NCI-H128 (cell line): Measurements from ENCODE around the gene ITPR2.

Experiments
- DNase-seq: peaks from one replicate; lab custom pipeline; 2025; ENCODE audit not compliant: unreplicated experiment; lab: John Stamatoyannopoulos, UW

The ITPR2 gene

GRCh38 chr12:26711072-26711471, 121.9 kb downstream of the ITPR2 start:
- DNase-seq, result no peak

GRCh38 chr12:26705851-26706250, 127.1 kb downstream of the ITPR2 start:
- no peak for DNase-seq

GRCh38 chr12:26704684-26705460, 128.1 kb downstream of the ITPR2 start:
- no peak for DNase-seq

- DNase-seq, result no peak
These were observed 128.8 kb downstream of the ITPR2 start for GRCh38 chr12:26704214-26704613.

GRCh38 chr12:26702741-26703140, 130.3 kb downstream of the ITPR2 start:
- DNase-seq, result no peak

GRCh38 chr12:26701604-26702215, 131.3 kb downstream of the ITPR2 start:
- DNase-seq, result no peak

GRCh38 chr12:26700430-26700829, 132.6 kb downstream of the ITPR2 start:
- no peak for DNase-seq

GRCh38 chr12:26699237-26699636, 133.8 kb downstream of the ITPR2 start:
- DNase-seq, result no peak

GRCh38 chr12:26698186-26698585, 134.8 kb downstream of the ITPR2 start:
- DNase-seq, result no peak

- DNase-seq, result no peak
These were observed 135.8 kb downstream of the ITPR2 start for GRCh38 chr12:26697217-26697616.

- DNase-seq, result no peak
These were observed 136.3 kb downstream of the ITPR2 start for GRCh38 chr12:26696613-26697092.

- DNase-seq, result no peak
These were observed 136.9 kb downstream of the ITPR2 start for GRCh38 chr12:26696048-26696612.

GRCh38 chr12:26694402-26694801, 138.6 kb downstream of the ITPR2 start:
- no peak for DNase-seq

GRCh38 chr12:26692407-26692806, 140.6 kb downstream of the ITPR2 start:
- DNase-seq, result no peak

- DNase-seq, result no peak
These were observed 141.6 kb downstream of the ITPR2 start for GRCh38 chr12:26691234-26691970.

GRCh38 chr12:26690601-26691000, 142.4 kb downstream of the ITPR2 start:
- no peak for DNase-seq

- DNase-seq, result no peak
These were observed 143.6 kb downstream of the ITPR2 start for GRCh38 chr12:26689281-26689841.

- no peak for DNase-seq
These were observed 144.6 kb downstream of the ITPR2 start for GRCh38 chr12:26688344-26688904.

GRCh38 chr12:26686408-26686807, 146.6 kb downstream of the ITPR2 start:
- no peak for DNase-seq

- DNase-seq, result no peak
These were observed 148.9 kb downstream of the ITPR2 start for GRCh38 chr12:26684101-26684500.

GRCh38 chr12:26683443-26683842, 149.6 kb downstream of the ITPR2 start:
- DNase-seq, result no peak
